ENCODE measurements around the gene ERC1.

DNA sequence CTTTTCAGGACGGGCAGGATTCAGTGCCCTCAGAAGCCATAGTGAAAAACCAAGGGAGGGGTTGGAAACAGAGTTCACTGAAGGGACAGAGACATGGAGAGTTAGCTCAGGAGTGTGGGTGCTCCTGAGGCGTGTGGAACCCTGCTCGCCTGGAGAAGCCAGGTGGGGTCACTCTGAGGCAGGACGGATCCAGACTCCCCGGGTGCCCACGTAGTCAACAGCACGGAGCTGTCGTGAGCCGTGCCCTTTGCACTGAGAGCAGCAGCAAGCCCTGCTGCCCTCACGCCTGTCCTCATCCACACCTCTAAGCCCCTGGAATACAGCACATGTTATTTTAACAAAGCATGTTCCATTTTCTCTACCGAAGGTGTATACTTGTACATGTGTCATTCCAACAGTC is 488.6 kb downstream of the ERC1 start:
- TF ChIP-seq, protein P1, sequence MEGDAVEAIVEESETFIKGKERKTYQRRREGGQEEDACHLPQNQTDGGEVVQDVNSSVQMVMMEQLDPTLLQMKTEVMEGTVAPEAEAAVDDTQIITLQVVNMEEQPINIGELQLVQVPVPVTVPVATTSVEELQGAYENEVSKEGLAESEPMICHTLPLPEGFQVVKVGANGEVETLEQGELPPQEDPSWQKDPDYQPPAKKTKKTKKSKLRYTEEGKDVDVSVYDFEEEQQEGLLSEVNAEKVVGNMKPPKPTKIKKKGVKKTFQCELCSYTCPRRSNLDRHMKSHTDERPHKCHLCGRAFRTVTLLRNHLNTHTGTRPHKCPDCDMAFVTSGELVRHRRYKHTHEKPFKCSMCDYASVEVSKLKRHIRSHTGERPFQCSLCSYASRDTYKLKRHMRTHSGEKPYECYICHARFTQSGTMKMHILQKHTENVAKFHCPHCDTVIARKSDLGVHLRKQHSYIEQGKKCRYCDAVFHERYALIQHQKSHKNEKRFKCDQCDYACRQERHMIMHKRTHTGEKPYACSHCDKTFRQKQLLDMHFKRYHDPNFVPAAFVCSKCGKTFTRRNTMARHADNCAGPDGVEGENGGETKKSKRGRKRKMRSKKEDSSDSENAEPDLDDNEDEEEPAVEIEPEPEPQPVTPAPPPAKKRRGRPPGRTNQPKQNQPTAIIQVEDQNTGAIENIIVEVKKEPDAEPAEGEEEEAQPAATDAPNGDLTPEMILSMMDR (IDR thresholded peaks at IDR 0.05): no peak
- TF ChIP-seq POLR2A (IDR thresholded peaks at IDR 0.05) (no peak), POLR2AphosphoS5 (IDR thresholded peaks at IDR 0.05) (no peak)

Measured in suprapubic skin (tissue), 4 donors.